NAMALWA (cell line): ENCODE measurements around the gene FTL.

Experiments
- DNase-seq: peaks from one replicate; pipeline ENCODE4 v3.0.0-alpha.2; 2015; ENCODE audit warnings: low spot score

The FTL gene

GRCh38 chr19:48966541-48967345 lies 1.6 kb downstream of the FTL start:
- peak; percentile 42 for DNase-seq

GRCh38 chr19:48967346-48968178 lies 2.5 kb downstream of the FTL start:
- DNase-seq = peak; percentile 49

GRCh38 chr19:48968179-48968661 lies 3.1 kb downstream of the FTL start:
- no peak for DNase-seq

GRCh38 chr19:48968813-48969218 lies 3.7 kb downstream of the FTL start:
- DNase-seq = no peak

GRCh38 chr19:48969276-48970138 lies 4.4 kb downstream of the FTL start:
- peak; percentile 98 for DNase-seq

- no peak for DNase-seq
These were observed 5.1 kb downstream of the FTL start for GRCh38 chr19:48970139-48970766.

- peak; percentile 89 for DNase-seq
These were observed 5.8 kb downstream of the FTL start for GRCh38 chr19:48970923-48971395.

GRCh38 chr19:48975947-48976847 lies 11.1 kb downstream of the FTL start:
- peak; percentile 90 for DNase-seq

GRCh38 chr19:48977061-48977460 lies 12.0 kb downstream of the FTL start:
- DNase-seq = no peak

- DNase-seq = no peak
These were observed 17.2 kb downstream of the FTL start for GRCh38 chr19:48982280-48982679.

GRCh38 chr19:48985711-48986110 lies 20.6 kb downstream of the FTL start:
- DNase-seq = no peak

GRCh38 chr19:48986211-48986610 lies 21.1 kb downstream of the FTL start:
- no peak for DNase-seq

GRCh38 chr19:48987323-48987722 lies 22.2 kb downstream of the FTL start:
- peak; percentile 44 for DNase-seq

GRCh38 chr19:48988286-48988685 lies 23.2 kb downstream of the FTL start:
- no peak for DNase-seq

GRCh38 chr19:48988860-48989259 lies 23.8 kb downstream of the FTL start:
- no peak for DNase-seq

- DNase-seq = no peak
These were observed 24.7 kb downstream of the FTL start for GRCh38 chr19:48989701-48990291.

GRCh38 chr19:48990400-48990799 lies 25.3 kb downstream of the FTL start:
- no peak for DNase-seq

GRCh38 chr19:48991011-48991609 lies 26.0 kb downstream of the FTL start:
- no peak for DNase-seq

- no peak for DNase-seq
These were observed 26.9 kb downstream of the FTL start for GRCh38 chr19:48991873-48992580.
